ENCODE results near the gene SOX6.
A peak's percentile ranks its signal among the peaks of the same experiment; 100 is the strongest.
"Not testable (repeated sequence)": the region's sequence is repeated elsewhere in the genome, so short reads cannot be mapped to it uniquely, and the experiment has no call there.

Gene SOX6

GRCh38 chr11:16395601-16396000 is 39.3 kb upstream of the SOX6 start:
- no peak for DNase-seq (ENCODE audit: extremely low read depth, low read depth)
- no peak overlapping the region for H3K4me3 ChIP-seq (replicated peaks; ENCODE audit: low read depth, low read length)
- no peak for TF ChIP-seq CTCF (IDR thresholded peaks at IDR 0.05; ENCODE audit: low read depth, low read length, missing control alignments)

- DNase-seq (ENCODE audit: extremely low read depth, low read depth) = no peak
- no peak for TF ChIP-seq CTCF (IDR thresholded peaks at IDR 0.05; ENCODE audit: low read depth, low read length, missing control alignments)
- no peak overlapping the region for H3K4me3 ChIP-seq (replicated peaks; ENCODE audit: low read depth, low read length)
These were observed 38.6 kb upstream of the SOX6 start for GRCh38 chr11:16394947-16395346.

- no peak for DNase-seq (ENCODE audit: extremely low read depth, low read depth)
- H3K4me3 ChIP-seq (replicated peaks; ENCODE audit: low read depth, low read length) = no peak overlapping the region
- TF ChIP-seq CTCF (IDR thresholded peaks at IDR 0.05; ENCODE audit: low read depth, low read length, missing control alignments) = no peak
These were observed 37.0 kb upstream of the SOX6 start for GRCh38 chr11:16393340-16393739.

GRCh38 chr11:16392616-16393015 is 36.3 kb upstream of the SOX6 start:
- no peak for DNase-seq (ENCODE audit: extremely low read depth, low read depth)
- TF ChIP-seq CTCF (IDR thresholded peaks at IDR 0.05; ENCODE audit: low read depth, low read length, missing control alignments) = no peak
- H3K4me3 ChIP-seq (replicated peaks; ENCODE audit: low read depth, low read length) = no peak overlapping the region

GRCh38 chr11:16390826-16391225 is 34.5 kb upstream of the SOX6 start:
- not testable (repeated sequence) for DNase-seq (ENCODE audit: extremely low read depth, low read depth); H3K4me3 ChIP-seq (replicated peaks; ENCODE audit: low read depth, low read length)

- no peak for DNase-seq (ENCODE audit: extremely low read depth, low read depth)
- TF ChIP-seq CTCF (IDR thresholded peaks at IDR 0.05; ENCODE audit: low read depth, low read length, missing control alignments) = no peak
- no peak overlapping the region for H3K4me3 ChIP-seq (replicated peaks; ENCODE audit: low read depth, low read length)
These were observed 28.8 kb upstream of the SOX6 start for GRCh38 chr11:16385099-16385498.

- no peak overlapping the region for H3K4me3 ChIP-seq (replicated peaks; ENCODE audit: low read depth, low read length)
- peak; percentile 48 for DNase-seq (ENCODE audit: extremely low read depth, low read depth)
- no peak for TF ChIP-seq CTCF (IDR thresholded peaks at IDR 0.05; ENCODE audit: low read depth, low read length, missing control alignments)
These were observed 26.5 kb upstream of the SOX6 start for GRCh38 chr11:16382638-16383380.

Data from HFF-Myc (cell line).